GM12878 (cell line): ENCODE measurements around the gene THAP10. TPM values are rescaled to one million over a fixed set of nuclear protein-coding genes. Genes with fewer than 3 reads are reported as not detected.

ENCODE experiments used
- ATAC-seq: fragments of 200-7000 bp; cut with Tn5 transposase; 3 replicates; pipeline ENCODE4 v1.9.1; 2020; ENCODE audit warnings: mild to moderate bottlenecking, moderate library complexity
- BruUV-seq: library from RNA; stranded (reverse); fragments of 400-500 nt; replicated peaks from 2 replicates; lab custom pipeline; 2021; lab: Mats Ljungman, UMichigan
- CTCF ChIA-PET: fragments of 300-600 bp; sonication (Branson Sonifier 250); formaldehyde crosslinking; extraction: SDS; loops from one replicate; lab custom pipeline; 2021; ENCODE audit warnings: inconsistent platforms; lab: Yijun Ruan, JAX
- POLR2A ChIA-PET: fragments of 350-600 bp; formaldehyde crosslinking; extraction: SDS; loops from one replicate; lab custom pipeline; 2021; ENCODE audit warnings: inconsistent platforms; lab: Charles Lee
- RAD21 ChIA-PET: fragments of 300-600 bp; sonication (Branson Sonifier 250); formaldehyde crosslinking; loops from one replicate; lab custom pipeline; 2023; ENCODE audit warnings: antibody characterized with exemption; ENCODE audit not compliant: unreplicated experiment; lab: Charles Lee
- SMC1A ChIA-PET: fragments of 300-600 bp; sonication (Branson Sonifier 250); formaldehyde crosslinking; loops from one replicate; lab custom pipeline; 2023; ENCODE audit not compliant: unreplicated experiment, uncharacterized antibody; lab: Charles Lee
- DNase-seq: peaks from one replicate; pipeline ENCODE4 v3.0.0-alpha.2; 2011; ENCODE audit warnings: low read depth, low spot score
- FAIRE-seq: peaks from 3 replicates; lab custom pipeline; 2011; peaks lifted over from hg19 to GRCh38; lab: Jason Lieb, UNC
- H2AFZ ChIP-seq: 2 replicates; pipeline ENCODE4 v1.6.0; 2011; ENCODE audit warnings: low read depth, low read length, control low read depth; ENCODE audit not compliant: control insufficient read depth
- H3K27ac ChIP-seq: 2 replicates; pipeline ENCODE4 v1.5.1; 2011; ENCODE audit warnings: control low read depth; ENCODE audit not compliant: control insufficient read depth, insufficient read depth
- H3K27me3 ChIP-seq, 2 experiments: replicated peaks in 1 of 2; 2 replicates each; pipeline versions ENCODE4 v1.6.0 to v1.6.1; 2011; ENCODE audit warnings: low read length in 1 of 2; ENCODE audit not compliant: control insufficient read depth in 2 of 2, insufficient read depth in 2 of 2
- H3K36me3 ChIP-seq, 2 experiments: 2 replicates each; pipeline ENCODE4 v1.5.1; 2011; ENCODE audit warnings: low read length in 1 of 2; ENCODE audit not compliant: control insufficient read depth in 2 of 2, insufficient read depth in 2 of 2
- H3K4me1 ChIP-seq: 2 replicates; pipeline ENCODE4 v1.6.1; 2011; ENCODE audit warnings: mild to moderate bottlenecking, low read length, moderate library complexity, mixed read lengths; ENCODE audit not compliant: control insufficient read depth, insufficient read depth
- H3K4me2 ChIP-seq: 2 replicates; pipeline ENCODE4 v1.6.0; 2011; ENCODE audit warnings: control low read depth; ENCODE audit not compliant: control insufficient read depth, insufficient read depth
- H3K4me3 ChIP-seq: fragments of 200-600 bp; sonication (generic); 2 replicates; pipeline ENCODE4 v1.5.1; 2016
- H3K79me2 ChIP-seq: 2 replicates; pipeline ENCODE4 v1.6.0; 2011; ENCODE audit warnings: low read length; ENCODE audit not compliant: control insufficient read depth, insufficient read depth
- H3K9ac ChIP-seq: 2 replicates; pipeline ENCODE4 v1.8.0; 2011; ENCODE audit warnings: low read length, control low read depth, mixed read lengths; ENCODE audit not compliant: control insufficient read depth, insufficient read depth
- H3K9me3 ChIP-seq: replicated peaks from 3 replicates; pipeline ENCODE4 v1.5.1; 2011; ENCODE audit warnings: mild to moderate bottlenecking, low read length; ENCODE audit not compliant: control insufficient read depth, insufficient read depth
- H4K20me1 ChIP-seq: 2 replicates; pipeline ENCODE4 v1.6.0; 2011; ENCODE audit not compliant: control insufficient read depth, insufficient read depth
- BACH1 ChIP-seq: fragments of 450-650 bp; IDR thresholded peaks from 2 replicates; pipeline ENCODE4 v1.6.1; 2017; ENCODE audit warnings: mild to moderate bottlenecking, borderline replicate concordance
- EGR1 ChIP-seq, 2 experiments: IDR thresholded peaks; 1 replicate in 1 of 2; 2 replicates in 1 of 2; pipeline ENCODE4 v1.6.1; 2011 to 2012; ENCODE audit warnings: low read depth in 2 of 2, low read length in 2 of 2, borderline replicate concordance in 1 of 2, mild to moderate bottlenecking in 1 of 2, moderate library complexity in 1 of 2
- ESRRA ChIP-seq: IDR thresholded peaks from 2 replicates; pipeline ENCODE4 v1.6.1; 2012; ENCODE audit warnings: mild to moderate bottlenecking, low read length, improper control_type of control experiment
- FOXM1 ChIP-seq: IDR thresholded peaks from 2 replicates; pipeline ENCODE4 v1.6.1; 2012; ENCODE audit warnings: low read depth, mild to moderate bottlenecking, inconsistent platforms, low read length, moderate library complexity
- JUNB ChIP-seq: IDR thresholded peaks from 2 replicates; pipeline ENCODE4 v1.6.1; 2016; ENCODE audit warnings: antibody characterized with exemption, mild to moderate bottlenecking
- MEF2B ChIP-seq: fragments of 450-650 bp; IDR thresholded peaks from 2 replicates; pipeline ENCODE4 v1.6.1; 2018; ENCODE audit warnings: mild to moderate bottlenecking, moderate library complexity; ENCODE audit not compliant: partially characterized antibody, poor library complexity, severe bottlenecking
- NBN ChIP-seq: fragments of 450-650 bp; IDR thresholded peaks from 2 replicates; pipeline ENCODE4 v1.6.1; 2016
- PML ChIP-seq: IDR thresholded peaks from 2 replicates; pipeline ENCODE4 v1.6.1; 2012; ENCODE audit warnings: low read length, inconsistent platforms
- POLR2AphosphoS5 ChIP-seq: IDR thresholded peaks from 2 replicates; pipeline ENCODE4 v1.6.1; 2011; ENCODE audit warnings: mild to moderate bottlenecking, low read length, inconsistent platforms
- SMAD5 ChIP-seq: IDR thresholded peaks from 2 replicates; pipeline ENCODE4 v1.6.1; 2016; ENCODE audit warnings: antibody characterized with exemption, low read depth
- STAT3 ChIP-seq: IDR thresholded peaks from 2 replicates; pipeline ENCODE4 v1.6.1; 2011; ENCODE audit warnings: low read depth, low read length, improper control_type of control experiment
- SUPT20H ChIP-seq: IDR thresholded peaks from 2 replicates; pipeline ENCODE4 v1.6.1; 2011; ENCODE audit warnings: low read depth, mild to moderate bottlenecking, low read length, moderate library complexity, borderline replicate concordance; ENCODE audit not compliant: control insufficient read depth
- TAF1 ChIP-seq: IDR thresholded peaks from 2 replicates; pipeline ENCODE4 v1.6.1; 2011; ENCODE audit warnings: mild to moderate bottlenecking, low read depth, low read length, borderline replicate concordance
- TBL1XR1 ChIP-seq: IDR thresholded peaks from 2 replicates; pipeline ENCODE4 v1.6.1; 2012; ENCODE audit warnings: low read depth, low read length, improper control_type of control experiment
- WGBS: methylation state at CpG from one replicate; pipeline ENCODE4 v1.1.6; 2016; ENCODE audit warnings: low lambda C conversion rate; ENCODE audit not compliant: insufficient replicate concordance, insufficient coverage; ENCODE audit errors: missing lambda C conversion rate; 5-methylcytosine and 5-hydroxymethylcytosine counted together
- in situ Hi-C: fragments of 300-500 bp; cut with MboI; formaldehyde crosslinking; loops from 9 replicates; pipeline ENCODE4 v1.14.3; 2018; ENCODE audit warnings: mixed read lengths
- intact Hi-C: fragments of 100-400 bp; cut with micrococcal nuclease; formaldehyde crosslinking; loops from one replicate; pipeline ENCODE4 v1.14.2; 2022; ENCODE audit not compliant: unreplicated experiment
- polyA plus RNA-seq, 11 experiments: library from polyadenylated mRNA; depleted of rRNA in 4 of 11; unstranded in 6 of 11; stranded (reverse) in 5 of 11; fragments of >200 nt; fragmentation: Nextera tagmentation in 4 of 11; fragmentation: Illumina TruSeq in 1 of 11; extraction: Ambion mirVana in 4 of 11; extraction: Trizol in 1 of 11; gene quantifications; 1 replicate in 1 of 11; 2 replicates in 10 of 11; pipeline versions ENCODE4 v1.2.1 to v1.2.3, GENCODE V29; 2011 to 2016; ENCODE audit warnings: inconsistent platforms in 2 of 11, missing spikeins in 2 of 11, low read depth in 1 of 11
- total RNA-seq, 4 experiments: library from RNA; depleted of rRNA in 3 of 4; stranded (reverse); fragments of >200 nt in 3 of 4; fragmentation: Illumina TruSeq in 1 of 4; extraction: Trizol in 1 of 4; gene quantifications; 2 replicates each; pipeline versions ENCODE4 v1.2.1 to v1.2.3, GENCODE V29; 2013 to 2021
- TF ChIP-seq, protein P1 (sequence below): fragments of 450-650 bp; IDR thresholded peaks from 2 replicates; pipeline ENCODE4 v1.6.1; 2017; ENCODE audit warnings: mild to moderate bottlenecking, low read depth, inconsistent platforms; ENCODE audit not compliant: poor library complexity, severe bottlenecking
- TF ChIP-seq, protein P2 (sequence below): fragments of 450-650 bp; IDR thresholded peaks from 2 replicates; pipeline ENCODE4 v1.6.1; 2017; ENCODE audit warnings: low read depth, mild to moderate bottlenecking, moderate library complexity
- TF ChIP-seq, protein P3 (sequence below): IDR thresholded peaks from 2 replicates; pipeline ENCODE4 v1.6.1; 2012; ENCODE audit warnings: low read depth, low read length, improper control_type of control experiment
- TF ChIP-seq, protein P4 (sequence below): IDR thresholded peaks from 2 replicates; pipeline ENCODE4 v1.6.1; 2011; ENCODE audit warnings: low read depth, low read length, improper control_type of control experiment, borderline replicate concordance

Gene THAP10
- total and polyA plus RNA-seq, 10 of the 15 experiments (the other 5 are each of a cell fraction or from before 2014, with no cell fraction given) = 0.35 to 5.2 (median 1.4) TPM

DNA sequence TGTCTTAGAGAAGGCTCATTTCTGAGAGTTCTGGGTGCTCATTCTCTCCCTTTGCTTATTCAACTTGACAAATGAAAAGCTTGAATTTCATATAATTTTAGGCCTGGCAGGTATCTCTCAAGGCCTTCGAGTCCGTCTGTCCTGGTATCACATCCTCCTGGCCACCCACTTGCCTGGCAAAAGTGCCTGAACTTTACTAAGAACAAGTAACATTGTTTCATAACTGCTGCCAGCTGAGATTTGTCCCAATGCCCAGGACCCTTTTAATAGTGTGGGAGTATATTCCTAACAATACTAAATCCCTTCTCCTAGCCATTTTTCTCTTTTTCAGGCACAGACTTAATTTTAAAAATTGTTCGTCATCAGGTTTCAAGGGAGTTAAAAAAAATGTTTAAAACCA lies 56.4 kb downstream of the THAP10 start (continued):
- TF ChIP-seq, protein P1, sequence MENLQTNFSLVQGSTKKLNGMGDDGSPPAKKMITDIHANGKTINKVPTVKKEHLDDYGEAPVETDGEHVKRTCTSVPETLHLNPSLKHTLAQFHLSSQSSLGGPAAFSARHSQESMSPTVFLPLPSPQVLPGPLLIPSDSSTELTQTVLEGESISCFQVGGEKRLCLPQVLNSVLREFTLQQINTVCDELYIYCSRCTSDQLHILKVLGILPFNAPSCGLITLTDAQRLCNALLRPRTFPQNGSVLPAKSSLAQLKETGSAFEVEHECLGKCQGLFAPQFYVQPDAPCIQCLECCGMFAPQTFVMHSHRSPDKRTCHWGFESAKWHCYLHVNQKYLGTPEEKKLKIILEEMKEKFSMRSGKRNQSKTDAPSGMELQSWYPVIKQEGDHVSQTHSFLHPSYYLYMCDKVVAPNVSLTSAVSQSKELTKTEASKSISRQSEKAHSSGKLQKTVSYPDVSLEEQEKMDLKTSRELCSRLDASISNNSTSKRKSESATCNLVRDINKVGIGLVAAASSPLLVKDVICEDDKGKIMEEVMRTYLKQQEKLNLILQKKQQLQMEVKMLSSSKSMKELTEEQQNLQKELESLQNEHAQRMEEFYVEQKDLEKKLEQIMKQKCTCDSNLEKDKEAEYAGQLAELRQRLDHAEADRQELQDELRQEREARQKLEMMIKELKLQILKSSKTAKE = no peak
- TF ChIP-seq JUNB = no peak
- TF ChIP-seq, protein P2, sequence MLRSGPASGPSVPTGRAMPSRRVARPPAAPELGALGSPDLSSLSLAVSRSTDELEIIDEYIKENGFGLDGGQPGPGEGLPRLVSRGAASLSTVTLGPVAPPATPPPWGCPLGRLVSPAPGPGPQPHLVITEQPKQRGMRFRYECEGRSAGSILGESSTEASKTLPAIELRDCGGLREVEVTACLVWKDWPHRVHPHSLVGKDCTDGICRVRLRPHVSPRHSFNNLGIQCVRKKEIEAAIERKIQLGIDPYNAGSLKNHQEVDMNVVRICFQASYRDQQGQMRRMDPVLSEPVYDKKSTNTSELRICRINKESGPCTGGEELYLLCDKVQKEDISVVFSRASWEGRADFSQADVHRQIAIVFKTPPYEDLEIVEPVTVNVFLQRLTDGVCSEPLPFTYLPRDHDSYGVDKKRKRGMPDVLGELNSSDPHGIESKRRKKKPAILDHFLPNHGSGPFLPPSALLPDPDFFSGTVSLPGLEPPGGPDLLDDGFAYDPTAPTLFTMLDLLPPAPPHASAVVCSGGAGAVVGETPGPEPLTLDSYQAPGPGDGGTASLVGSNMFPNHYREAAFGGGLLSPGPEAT = no peak
- no peak for TF ChIP-seq STAT3
- no peak for TF ChIP-seq ESRRA
- TF ChIP-seq, protein P3, sequence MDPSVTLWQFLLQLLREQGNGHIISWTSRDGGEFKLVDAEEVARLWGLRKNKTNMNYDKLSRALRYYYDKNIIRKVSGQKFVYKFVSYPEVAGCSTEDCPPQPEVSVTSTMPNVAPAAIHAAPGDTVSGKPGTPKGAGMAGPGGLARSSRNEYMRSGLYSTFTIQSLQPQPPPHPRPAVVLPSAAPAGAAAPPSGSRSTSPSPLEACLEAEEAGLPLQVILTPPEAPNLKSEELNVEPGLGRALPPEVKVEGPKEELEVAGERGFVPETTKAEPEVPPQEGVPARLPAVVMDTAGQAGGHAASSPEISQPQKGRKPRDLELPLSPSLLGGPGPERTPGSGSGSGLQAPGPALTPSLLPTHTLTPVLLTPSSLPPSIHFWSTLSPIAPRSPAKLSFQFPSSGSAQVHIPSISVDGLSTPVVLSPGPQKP = no peak
- TF ChIP-seq NBN = no peak

DNA sequence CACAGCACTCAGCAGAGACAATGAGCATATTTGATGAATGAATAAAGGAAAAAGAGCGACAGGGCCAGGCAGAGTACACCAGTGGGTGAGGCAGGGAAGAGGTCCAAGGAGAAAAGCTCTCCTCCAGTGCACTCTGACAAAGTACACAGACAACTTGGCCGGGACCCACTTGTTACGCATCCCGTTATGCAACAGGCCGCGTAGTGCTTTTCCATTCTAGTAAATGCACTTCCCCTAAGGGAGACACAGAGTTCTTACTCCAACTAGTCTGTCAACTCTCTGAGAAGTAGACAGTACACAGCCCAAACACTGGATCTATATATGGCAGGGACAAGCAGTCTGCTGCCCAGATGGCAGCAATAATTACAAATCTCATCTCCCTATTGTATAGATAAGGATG lies 56.8 kb downstream of the THAP10 start:
- in situ Hi-C loops = no loop called here
- RAD21 ChIA-PET = no interaction called here
- TF ChIP-seq POLR2AphosphoS5 (no peak), BACH1 (no peak), TAF1 (no peak), SUPT20H (no peak), TBL1XR1 (no peak), MEF2B (no peak), SMAD5 (no peak), PML (no peak), FOXM1 (no peak), EGR1 (IDR thresholded peaks at IDR 0.05; ENCODE audit: borderline replicate concordance in 1 of 2, low read depth in 2 of 2, low read length in 2 of 2) (no peak)
- TF ChIP-seq, protein P4, sequence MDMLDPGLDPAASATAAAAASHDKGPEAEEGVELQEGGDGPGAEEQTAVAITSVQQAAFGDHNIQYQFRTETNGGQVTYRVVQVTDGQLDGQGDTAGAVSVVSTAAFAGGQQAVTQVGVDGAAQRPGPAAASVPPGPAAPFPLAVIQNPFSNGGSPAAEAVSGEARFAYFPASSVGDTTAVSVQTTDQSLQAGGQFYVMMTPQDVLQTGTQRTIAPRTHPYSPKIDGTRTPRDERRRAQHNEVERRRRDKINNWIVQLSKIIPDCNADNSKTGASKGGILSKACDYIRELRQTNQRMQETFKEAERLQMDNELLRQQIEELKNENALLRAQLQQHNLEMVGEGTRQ = no peak

More for the DNA sequence above, 56.8 kb downstream of the THAP10 start:
- Histone ChIP-seq H2AFZ (no peak overlapping the region), H3K4me2 (no peak overlapping the region), H4K20me1 (no peaks in the 10 kb centered on the region), H3K4me3 (no peak overlapping the region), H3K9me3 (no peaks in the 10 kb centered on the region), H3K27ac (no peak overlapping the region), H3K27me3 (no peaks in the 10 kb centered on the region), H3K36me3 (no peaks in the 10 kb centered on the region), H3K4me1 (no peaks in the 10 kb centered on the region), H3K79me2 (no peaks in the 10 kb centered on the region), H3K9ac (no peak overlapping the region)
- 75% methylated on average over 6 of the region's 6 CpGs for WGBS
- DNase-seq = no peak
- BruUV-seq = no TSS peak
- intact Hi-C loops = no loop called here
- CTCF ChIA-PET = interaction anchor here (0.6 kb wide), 1 partner anchor 241 kb away, joined by 3 read pairs; no protein-coding TSS in a partner anchor
- POLR2A ChIA-PET = no interaction called here
- no peak for ATAC-seq
- FAIRE-seq = no peak
- SMC1A ChIA-PET = no interaction called here
